ENCODE results near the gene PDE4B. TPM values are rescaled to one million over a fixed set of nuclear protein-coding genes. Genes with fewer than 3 reads are reported as not detected.

PDE4B gene
- total RNA-seq, 2 donors from 2014 or later = 60.3 to 78.5 TPM

GRCh38 chr1:66334318-66334717 is 541.6 kb downstream of the PDE4B start:
- H3K9me3 Mint-ChIP-seq = no peaks in the 10 kb centered on the region
- no peaks in the 10 kb centered on the region for H3K27me3 Mint-ChIP-seq
- peaks cover 82% of the 10 kb centered on the region for H3K36me3 Mint-ChIP-seq (ENCODE audit: low read depth)
- H3K27ac Mint-ChIP-seq = peak overlapping the region; percentile 97
- H3K4me3 Mint-ChIP-seq = peak overlapping the region; percentile 86
- ATAC-seq (replicated peaks) = no peak
- H3K4me1 Mint-ChIP-seq = peaks cover 22% of the 10 kb centered on the region

- H3K27ac Mint-ChIP-seq = peak overlapping the region; percentile 97
- peaks cover 90% of the 10 kb centered on the region for H3K36me3 Mint-ChIP-seq (ENCODE audit: low read depth)
- peaks cover 15% of the 10 kb centered on the region for H3K4me1 Mint-ChIP-seq
- H3K27me3 Mint-ChIP-seq = no peaks in the 10 kb centered on the region
- no peak for ATAC-seq (replicated peaks)
- H3K9me3 Mint-ChIP-seq = no peaks in the 10 kb centered on the region
- peak overlapping the region; percentile 86 for H3K4me3 Mint-ChIP-seq
Observed at GRCh38 chr1:66335125-66335524, 542.4 kb downstream of the PDE4B start.

GRCh38 chr1:66335859-66336640 is 543.4 kb downstream of the PDE4B start:
- ATAC-seq (replicated peaks) = peak; percentile 82
- H3K4me1 Mint-ChIP-seq = peaks cover 7% of the 10 kb centered on the region
- H3K4me3 Mint-ChIP-seq = peak overlapping the region; percentile 86
- no peaks in the 10 kb centered on the region for H3K27me3 Mint-ChIP-seq
- H3K36me3 Mint-ChIP-seq (ENCODE audit: low read depth) = peaks cover 92% of the 10 kb centered on the region
- H3K9me3 Mint-ChIP-seq = no peaks in the 10 kb centered on the region
- peak overlapping the region; percentile 97 for H3K27ac Mint-ChIP-seq

- ATAC-seq (replicated peaks) = no peak
- Mint-ChIP-seq H3K4me3 (peak overlapping the region; percentile 86), H3K9me3 (no peaks in the 10 kb centered on the region), H3K36me3 (ENCODE audit: low read depth) (peaks cover 97% of the 10 kb centered on the region), H3K4me1 (peaks cover 12% of the 10 kb centered on the region), H3K27me3 (no peaks in the 10 kb centered on the region), H3K27ac (peak overlapping the region; percentile 97)
Observed at GRCh38 chr1:66336641-66336990, 543.9 kb downstream of the PDE4B start.

GRCh38 chr1:66337249-66337648 is 544.6 kb downstream of the PDE4B start:
- Mint-ChIP-seq H3K27ac (peak overlapping the region; percentile 97), H3K36me3 (ENCODE audit: low read depth) (peaks cover 96% of the 10 kb centered on the region), H3K9me3 (no peaks in the 10 kb centered on the region), H3K27me3 (no peaks in the 10 kb centered on the region), H3K4me1 (peaks cover 14% of the 10 kb centered on the region), H3K4me3 (peak overlapping the region; percentile 86)
- ATAC-seq (replicated peaks) = no peak

DNA sequence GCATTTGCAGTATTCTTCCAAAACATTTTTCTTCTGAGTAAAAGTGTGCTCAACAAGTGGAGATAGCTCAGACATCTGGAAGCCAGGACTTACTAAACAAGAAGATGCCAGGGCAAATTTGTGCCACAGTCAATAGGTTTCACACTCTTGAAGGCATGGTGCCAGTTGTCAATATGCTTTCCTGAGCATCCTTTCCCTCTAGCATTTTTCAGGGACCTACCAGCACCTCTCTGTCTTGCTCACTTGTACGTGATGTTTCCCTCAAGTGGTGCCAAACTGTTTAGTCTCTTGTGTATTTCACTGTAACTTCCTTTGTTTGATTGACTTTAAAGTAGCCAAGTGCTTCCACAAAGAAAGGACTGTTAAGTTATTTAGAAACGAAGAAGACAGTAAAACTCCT is 547.2 kb downstream of the PDE4B start:
- ATAC-seq (replicated peaks) = no peak
- Mint-ChIP-seq H3K4me3 (peak overlapping the region; percentile 78), H3K36me3 (ENCODE audit: low read depth) (peaks cover 96% of the 10 kb centered on the region), H3K9me3 (no peaks in the 10 kb centered on the region), H3K27ac (peak overlapping the region; percentile 87), H3K27me3 (no peaks in the 10 kb centered on the region), H3K4me1 (peaks cover 27% of the 10 kb centered on the region)

DNA sequence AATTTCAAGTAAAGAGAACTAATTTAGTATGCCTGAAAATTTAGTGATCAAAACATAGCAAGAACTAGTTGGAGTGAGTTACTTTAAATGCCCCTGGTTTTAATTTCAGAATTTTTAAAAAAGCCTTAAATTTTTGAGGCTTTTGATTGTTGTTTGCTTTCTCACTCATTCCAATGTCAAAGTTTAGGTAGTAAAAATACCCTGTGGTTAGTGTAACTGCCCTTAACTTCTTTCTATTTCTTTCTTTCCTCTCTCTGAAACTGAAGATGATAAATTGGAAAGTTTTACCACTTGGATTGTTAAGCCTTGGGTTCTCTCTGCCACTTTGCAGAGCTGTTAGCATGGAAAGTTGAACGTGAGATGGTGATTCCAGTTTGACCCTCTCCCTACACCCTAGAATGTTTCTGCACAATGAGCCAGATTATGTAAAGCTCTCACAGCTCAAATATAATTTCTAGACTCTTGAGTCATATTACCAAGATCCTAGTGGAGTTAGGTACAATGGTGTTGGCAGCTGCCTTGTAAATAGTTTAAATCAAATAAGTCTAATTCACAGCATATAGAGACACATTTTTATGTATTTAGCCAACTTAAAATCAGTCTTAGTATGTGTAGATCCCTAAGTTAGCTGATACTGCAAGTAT is 548.9 kb downstream of the PDE4B start:
- peak; percentile 15 for ATAC-seq (replicated peaks)
- Mint-ChIP-seq H3K4me1 (peaks cover 44% of the 10 kb centered on the region), H3K27ac (peak overlapping the region; percentile 87), H3K36me3 (ENCODE audit: low read depth) (peaks cover 96% of the 10 kb centered on the region), H3K4me3 (peak overlapping the region; percentile 78), H3K9me3 (no peaks in the 10 kb centered on the region), H3K27me3 (no peaks in the 10 kb centered on the region)

DNA sequence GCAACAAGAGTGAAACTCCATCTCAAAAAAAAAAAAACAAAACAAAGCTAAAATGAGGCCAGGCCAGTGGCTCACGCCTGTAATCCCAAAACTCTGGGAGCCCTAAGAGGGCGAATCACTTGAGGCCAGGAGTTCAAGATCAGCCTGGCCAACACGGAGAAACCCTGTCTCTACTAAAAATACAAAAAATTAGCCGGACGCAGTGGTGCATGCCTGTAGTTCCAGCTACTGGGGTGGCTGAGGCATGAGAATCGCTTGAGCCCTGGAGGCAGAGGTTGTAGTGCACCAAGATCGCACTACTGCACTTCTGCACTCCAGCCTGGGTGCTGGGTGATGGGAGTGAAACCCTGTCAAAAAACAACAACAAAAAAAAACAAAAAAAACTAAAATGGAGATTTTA is 550.0 kb downstream of the PDE4B start:
- Mint-ChIP-seq H3K27ac (peak overlapping the region; percentile 96), H3K4me1 (peaks cover 42% of the 10 kb centered on the region), H3K9me3 (no peaks in the 10 kb centered on the region), H3K4me3 (peak overlapping the region; percentile 78), H3K27me3 (no peaks in the 10 kb centered on the region), H3K36me3 (ENCODE audit: low read depth) (peaks cover 96% of the 10 kb centered on the region)
- ATAC-seq (replicated peaks) = no peak

- H3K4me3 Mint-ChIP-seq = peak overlapping the region; percentile 78
- no peaks in the 10 kb centered on the region for H3K9me3 Mint-ChIP-seq
- H3K27me3 Mint-ChIP-seq = no peaks in the 10 kb centered on the region
- peaks cover 45% of the 10 kb centered on the region for H3K4me1 Mint-ChIP-seq
- H3K27ac Mint-ChIP-seq = peak overlapping the region; percentile 96
- no peak for ATAC-seq (replicated peaks)
- peaks cover 93% of the 10 kb centered on the region for H3K36me3 Mint-ChIP-seq (ENCODE audit: low read depth)
Observed at GRCh38 chr1:66343569-66344325, 551.1 kb downstream of the PDE4B start.

DNA sequence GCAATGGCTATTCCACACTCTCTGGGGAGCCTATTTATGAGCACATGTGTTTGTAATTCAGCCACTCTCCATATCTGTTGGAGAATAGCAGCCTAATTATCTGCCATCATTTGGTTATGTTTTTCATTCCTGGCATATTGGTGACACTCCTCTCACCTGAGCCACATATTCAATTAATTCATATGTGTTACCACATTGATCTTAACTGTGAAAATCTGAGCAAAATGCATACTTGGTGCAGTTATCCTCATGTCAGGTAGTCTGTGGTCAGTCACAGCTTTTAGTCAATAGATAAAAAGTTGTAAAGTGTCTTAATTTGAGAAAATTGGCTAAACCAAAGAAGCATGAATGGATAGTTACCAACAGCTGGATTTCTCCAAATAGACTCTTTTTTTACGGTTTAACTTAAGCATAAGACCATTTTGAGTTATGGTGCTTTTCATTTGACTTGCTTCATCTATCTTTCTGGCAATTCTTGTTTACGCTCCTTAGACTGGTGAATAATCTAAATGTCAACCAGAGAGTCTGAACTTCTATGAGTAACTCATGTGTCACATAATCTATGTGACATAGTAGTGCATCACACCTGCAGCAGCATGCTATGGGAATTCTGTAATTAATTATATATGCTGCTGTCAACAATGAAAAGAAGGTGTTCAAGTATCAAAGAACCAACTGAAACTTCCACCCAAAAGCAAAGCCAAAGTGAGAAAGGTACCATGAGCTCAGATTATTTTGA is 553.5 kb downstream of the PDE4B start:
- Mint-ChIP-seq H3K4me1 (peaks cover 68% of the 10 kb centered on the region), H3K36me3 (ENCODE audit: low read depth) (peaks cover 96% of the 10 kb centered on the region), H3K4me3 (peak overlapping the region; percentile 78), H3K9me3 (no peaks in the 10 kb centered on the region), H3K27me3 (no peaks in the 10 kb centered on the region), H3K27ac (peak overlapping the region; percentile 96)
- peak; percentile 65 for ATAC-seq (replicated peaks)

DNA sequence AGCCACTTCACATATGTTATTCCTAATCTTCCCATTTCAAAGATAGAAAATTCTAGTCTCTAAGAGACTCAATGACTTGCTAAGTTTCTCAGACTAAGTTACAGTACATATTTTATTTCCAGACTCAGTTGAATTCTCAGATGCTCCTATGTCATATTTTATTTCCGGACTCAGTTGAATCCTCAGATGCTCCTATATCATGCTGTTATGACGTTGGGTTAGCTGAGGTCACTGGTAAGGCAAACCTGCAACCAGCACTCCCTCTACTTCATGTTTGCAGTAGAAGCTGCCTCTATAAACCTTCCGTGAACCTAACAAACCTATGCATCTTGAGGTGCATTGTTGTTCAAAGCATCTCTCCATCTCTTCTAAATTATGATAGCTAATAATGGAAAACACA is 554.2 kb downstream of the PDE4B start:
- no peak for ATAC-seq (replicated peaks)
- Mint-ChIP-seq H3K27ac (peak overlapping the region; percentile 96), H3K27me3 (no peaks in the 10 kb centered on the region), H3K36me3 (ENCODE audit: low read depth) (peaks cover 96% of the 10 kb centered on the region), H3K9me3 (peaks cover under 1% of the 10 kb centered on the region), H3K4me1 (peaks cover 68% of the 10 kb centered on the region), H3K4me3 (peak overlapping the region; percentile 78)

GRCh38 chr1:66348776-66349175 is 556.1 kb downstream of the PDE4B start:
- peak overlapping the region; percentile 78 for H3K4me3 Mint-ChIP-seq
- peaks cover 98% of the 10 kb centered on the region for H3K36me3 Mint-ChIP-seq (ENCODE audit: low read depth)
- ATAC-seq (replicated peaks) = no peak
- peaks cover 5% of the 10 kb centered on the region for H3K9me3 Mint-ChIP-seq
- H3K27ac Mint-ChIP-seq = peak overlapping the region; percentile 99
- H3K4me1 Mint-ChIP-seq = peaks cover 78% of the 10 kb centered on the region
- no peaks in the 10 kb centered on the region for H3K27me3 Mint-ChIP-seq

- H3K4me1 Mint-ChIP-seq = peaks cover 80% of the 10 kb centered on the region
- H3K27me3 Mint-ChIP-seq = no peaks in the 10 kb centered on the region
- peak overlapping the region; percentile 78 for H3K4me3 Mint-ChIP-seq
- peaks cover 98% of the 10 kb centered on the region for H3K36me3 Mint-ChIP-seq (ENCODE audit: low read depth)
- H3K9me3 Mint-ChIP-seq = peaks cover 5% of the 10 kb centered on the region
- H3K27ac Mint-ChIP-seq = peak overlapping the region; percentile 99
- peak; percentile 5 for ATAC-seq (replicated peaks)
Observed at GRCh38 chr1:66349242-66349641, 556.5 kb downstream of the PDE4B start.

- ATAC-seq (replicated peaks) = peak; percentile 66
- H3K36me3 Mint-ChIP-seq (ENCODE audit: low read depth) = peaks cover 98% of the 10 kb centered on the region
- H3K4me3 Mint-ChIP-seq = peak overlapping the region; percentile 78
- no peaks in the 10 kb centered on the region for H3K27me3 Mint-ChIP-seq
- peak overlapping the region; percentile 99 for H3K27ac Mint-ChIP-seq
- peaks cover 82% of the 10 kb centered on the region for H3K4me1 Mint-ChIP-seq
- peaks cover 5% of the 10 kb centered on the region for H3K9me3 Mint-ChIP-seq
Observed at GRCh38 chr1:66350001-66350547, 557.4 kb downstream of the PDE4B start.

All from activated T-helper 17 cell treated with anti-CD3 and anti-CD28 coated beads, Interleukin-2, amount 50 U/mL, for 72 hours (primary cell).